ENCODE data around the gene SLC7A9.
"Not testable (repeated sequence)": the region's sequence is repeated elsewhere in the genome, so short reads cannot be mapped to it uniquely, and the experiment has no call there.

Gene SLC7A9

GRCh38 chr19:32863301-32863700, 6.3 kb downstream of the SLC7A9 start:
- no peak for DNase-seq

- no peak for DNase-seq
Measured at GRCh38 chr19:32862741-32863140, 6.8 kb downstream of the SLC7A9 start.

- DNase-seq: no peak
Measured at GRCh38 chr19:32862173-32862572, 7.4 kb downstream of the SLC7A9 start.

GRCh38 chr19:32861596-32861995, 8.0 kb downstream of the SLC7A9 start:
- no peak for DNase-seq

GRCh38 chr19:32859591-32859990, 10.0 kb downstream of the SLC7A9 start:
- no peak for DNase-seq

- DNase-seq: no peak
Measured at GRCh38 chr19:32858559-32858958, 11.0 kb downstream of the SLC7A9 start.

- no peak for DNase-seq
Measured at GRCh38 chr19:32858155-32858554, 11.4 kb downstream of the SLC7A9 start.

- no peak for DNase-seq
Measured at GRCh38 chr19:32857584-32857983, 12.0 kb downstream of the SLC7A9 start.

- not testable (repeated sequence) for DNase-seq
Measured at GRCh38 chr19:32856818-32857217, 12.7 kb downstream of the SLC7A9 start.

- no peak for DNase-seq
Measured at GRCh38 chr19:32852216-32852615, 17.4 kb downstream of the SLC7A9 start.

- DNase-seq: not testable (repeated sequence)
Measured at GRCh38 chr19:32848035-32848434, 21.5 kb downstream of the SLC7A9 start.

GRCh38 chr19:32843716-32844245, 25.8 kb downstream of the SLC7A9 start:
- no peak for DNase-seq

GRCh38 chr19:32842061-32842460, 27.5 kb downstream of the SLC7A9 start:
- DNase-seq: no peak

- DNase-seq: no peak
Measured at GRCh38 chr19:32837531-32837930, 32.0 kb downstream of the SLC7A9 start.

GRCh38 chr19:32833388-32833787, 36.2 kb downstream of the SLC7A9 start:
- DNase-seq: not testable (repeated sequence)

- DNase-seq: not testable (repeated sequence)
Measured at GRCh38 chr19:32832825-32833224, 36.7 kb downstream of the SLC7A9 start.

- not testable (repeated sequence) for DNase-seq
Measured at GRCh38 chr19:32832094-32832493, 37.5 kb downstream of the SLC7A9 start.

- DNase-seq: no peak
Measured at GRCh38 chr19:32831611-32832010, 38.0 kb downstream of the SLC7A9 start.

- DNase-seq: no peak
Measured at GRCh38 chr19:32830231-32831014, 39.1 kb downstream of the SLC7A9 start.

GRCh38 chr19:32829345-32829896, 40.1 kb downstream of the SLC7A9 start:
- DNase-seq: no peak

- DNase-seq: no peak
Measured at GRCh38 chr19:32828643-32829344, 40.8 kb downstream of the SLC7A9 start.

GRCh38 chr19:32828139-32828538, 41.4 kb downstream of the SLC7A9 start:
- DNase-seq: no peak

- DNase-seq: no peak
Measured at GRCh38 chr19:32824916-32825608, 44.5 kb downstream of the SLC7A9 start.

Measured in activated effector memory CD4-positive, alpha-beta T cell treated with Interleukin-2 at 50 U/mL for 16 hours (primary cell).